ACC112 (cell line): ENCODE results near the gene ERVK3-1.
"Not testable (repeated sequence)": the region's sequence is repeated elsewhere in the genome, so short reads cannot be mapped to it uniquely, and the experiment has no call there.

Source experiments
- H2AFZ ChIP-seq: fragments of 200-600 bp; sonication (generic); one replicate; pipeline ENCODE4 v1.6.0; 2017; ENCODE audit warnings: antibody characterized with exemption, low read length; ENCODE audit not compliant: unreplicated experiment
- H3K27ac ChIP-seq: fragments of 200-600 bp; sonication (generic); 2 replicates; pipeline ENCODE4 v1.5.1; 2014; ENCODE audit warnings: low read depth, mild to moderate bottlenecking, antibody characterized with exemption, low read length, moderate library complexity
- H3K27me3 ChIP-seq: fragments of 200-600 bp; sonication (generic); 2 replicates; pipeline ENCODE4 v1.6.1; 2014; ENCODE audit warnings: mild to moderate bottlenecking, antibody characterized with exemption, low read length, moderate library complexity, mixed read lengths; ENCODE audit not compliant: insufficient read depth
- H3K36me3 ChIP-seq: fragments of 200-600 bp; sonication (generic); 2 replicates; pipeline ENCODE4 v1.6.1; 2016; ENCODE audit warnings: mild to moderate bottlenecking, antibody characterized with exemption, low read length, moderate library complexity, mixed read lengths; ENCODE audit not compliant: insufficient read depth
- H3K4me1 ChIP-seq: fragments of 200-600 bp; sonication (generic); one replicate; pipeline ENCODE4 v1.6.1; 2016; ENCODE audit warnings: low read length, mixed read lengths; ENCODE audit not compliant: insufficient read depth, unreplicated experiment, control insufficient read depth
- H3K4me3 ChIP-seq: fragments of 200-600 bp; sonication (generic); 2 replicates; pipeline ENCODE4 v1.5.1; 2014; ENCODE audit warnings: mild to moderate bottlenecking, low read depth, low read length
- H3K79me2 ChIP-seq: fragments of 200-600 bp; sonication (generic); one replicate; pipeline ENCODE4 v1.6.0; 2016; ENCODE audit warnings: low read length; ENCODE audit not compliant: control insufficient read depth, unreplicated experiment, insufficient read depth

ERVK3-1 gene

GRCh38 chr19:58345558-58345957 is 40.4 kb downstream of the ERVK3-1 start:
- Histone ChIP-seq H3K4me3 (no peak overlapping the region), H3K36me3 (no peaks in the 10 kb centered on the region; the same call in 1 of the 2 replicates), H3K79me2 (peaks cover 19% of the 10 kb centered on the region), H2AFZ (no peak overlapping the region), H3K27ac (no peak overlapping the region), H3K27me3 (no peaks in the 10 kb centered on the region), H3K4me1 (no peaks in the 10 kb centered on the region)

GRCh38 chr19:58346961-58347929 is 42.1 kb downstream of the ERVK3-1 start:
- H3K27ac ChIP-seq: no peak overlapping the region
- H3K4me3 ChIP-seq: peak overlapping the region; percentile 84
- H3K36me3 ChIP-seq: no peaks in the 10 kb centered on the region; the same call in 1 of the 2 replicates
- peak overlapping the region; percentile 45 for H2AFZ ChIP-seq
- H3K79me2 ChIP-seq: peaks cover 22% of the 10 kb centered on the region
- H3K4me1 ChIP-seq: no peaks in the 10 kb centered on the region
- no peaks in the 10 kb centered on the region for H3K27me3 ChIP-seq

- not testable (repeated sequence) for H3K27ac ChIP-seq, H3K36me3 ChIP-seq, H3K27me3 ChIP-seq, H3K4me1 ChIP-seq, H2AFZ ChIP-seq
- Histone ChIP-seq H3K4me3 (peak overlapping the region; percentile 84), H3K79me2 (peaks cover 22% of the 10 kb centered on the region)
Observed at GRCh38 chr19:58348080-58348479, 42.9 kb downstream of the ERVK3-1 start.

- Histone ChIP-seq H3K27ac (no peak overlapping the region), H3K79me2 (peaks cover 22% of the 10 kb centered on the region), H3K4me3 (peak overlapping the region; percentile 54), H3K4me1 (no peaks in the 10 kb centered on the region), H3K36me3 (no peaks in the 10 kb centered on the region), H2AFZ (no peak overlapping the region), H3K27me3 (no peaks in the 10 kb centered on the region)
Observed at GRCh38 chr19:58349590-58349989, 44.4 kb downstream of the ERVK3-1 start.

GRCh38 chr19:58350001-58350861 is 45.1 kb downstream of the ERVK3-1 start:
- Histone ChIP-seq H3K36me3 (no peaks in the 10 kb centered on the region), H2AFZ (no peak overlapping the region), H3K79me2 (peaks cover 22% of the 10 kb centered on the region)

GRCh38 chr19:58350871-58351557 is 45.8 kb downstream of the ERVK3-1 start:
- H3K4me3 ChIP-seq: no peak overlapping the region
- no peak overlapping the region for H2AFZ ChIP-seq
- H3K79me2 ChIP-seq: peaks cover 22% of the 10 kb centered on the region
- no peaks in the 10 kb centered on the region for H3K36me3 ChIP-seq
- H3K27ac ChIP-seq: no peak overlapping the region
- no peaks in the 10 kb centered on the region for H3K4me1 ChIP-seq
- no peaks in the 10 kb centered on the region for H3K27me3 ChIP-seq

More at GRCh38 chr19:58350001-58350861, 45.1 kb downstream of the ERVK3-1 start:
- no peak overlapping the region for H3K27ac ChIP-seq
- peak overlapping the region; percentile 54 for H3K4me3 ChIP-seq
- no peaks in the 10 kb centered on the region for H3K27me3 ChIP-seq
- H3K4me1 ChIP-seq: no peaks in the 10 kb centered on the region

- H3K27ac ChIP-seq: no peak overlapping the region
- H3K27me3 ChIP-seq: no peaks in the 10 kb centered on the region
- no peak overlapping the region for H3K4me3 ChIP-seq
- no peak overlapping the region for H2AFZ ChIP-seq
- no peaks in the 10 kb centered on the region for H3K36me3 ChIP-seq
- H3K79me2 ChIP-seq: peaks cover 22% of the 10 kb centered on the region
- H3K4me1 ChIP-seq: no peaks in the 10 kb centered on the region
Observed at GRCh38 chr19:58351558-58351878, 46.3 kb downstream of the ERVK3-1 start.

- Histone ChIP-seq H3K27ac (no peak overlapping the region), H3K4me3 (no peak overlapping the region), H3K79me2 (peaks cover 22% of the 10 kb centered on the region), H3K36me3 (no peaks in the 10 kb centered on the region), H2AFZ (no peak overlapping the region), H3K4me1 (no peaks in the 10 kb centered on the region), H3K27me3 (no peaks in the 10 kb centered on the region)
Observed at GRCh38 chr19:58351990-58352755, 47.0 kb downstream of the ERVK3-1 start.

GRCh38 chr19:58352760-58353671 is 47.8 kb downstream of the ERVK3-1 start, which contains the start of gene A1BG:
TSS of gene A1BG (minus strand) at chr19:58353492. CDS start at chr19:58353437, 55 bp downstream.
- H2AFZ ChIP-seq: no peak within 1 kb of the TSS
- peaks cover 22% of the 10 kb centered on the region for H3K79me2 ChIP-seq
- H3K4me3 ChIP-seq: no peak within 1 kb of the TSS
- no peak within 1 kb of the TSS for H3K27ac ChIP-seq
- no peaks in the 10 kb centered on the region for H3K4me1 ChIP-seq
- H3K27me3 ChIP-seq: no peaks in the 10 kb centered on the region
- H3K36me3 ChIP-seq: no peaks in the 10 kb centered on the region
